RWPE2 (cell line): ENCODE data around the gene EPC2.

Experiments
- ATAC-seq: fragments of 200-7000 bp; cut with Tn5 transposase; 3 replicates; pipeline ENCODE4 v1.9.1; 2021; ENCODE audit warnings: low read depth
- DNase-seq: peaks from one replicate; pipeline ENCODE4 v3.0.0-alpha.2; 2020; ENCODE audit warnings: low spot score
- H3K27ac ChIP-seq: fragments of 450-650 bp; 2 replicates; pipeline ENCODE4 v1.5.1; 2017; ENCODE audit warnings: mild to moderate bottlenecking; ENCODE audit not compliant: poor library complexity, severe bottlenecking
- H3K27me3 ChIP-seq: fragments of 250-450 bp; sonication (Bioruptor Pico); 2 replicates; pipeline ENCODE4 v1.5.1; 2021; ENCODE audit warnings: mild to moderate bottlenecking, moderate library complexity; ENCODE audit not compliant: insufficient read depth, poor library complexity, severe bottlenecking
- H3K36me3 ChIP-seq: fragments of 250-450 bp; sonication (Bioruptor Pico); 2 replicates; pipeline ENCODE4 v1.5.1; 2020; ENCODE audit warnings: low read depth, mild to moderate bottlenecking, moderate library complexity
- H3K4me1 ChIP-seq: fragments of 250-450 bp; sonication (Bioruptor Pico); 2 replicates; pipeline ENCODE4 v1.5.1; 2021; ENCODE audit warnings: mild to moderate bottlenecking, moderate library complexity; ENCODE audit not compliant: insufficient read depth, poor library complexity, severe bottlenecking
- H3K4me3 ChIP-seq: fragments of 250-450 bp; sonication (Bioruptor Pico); 2 replicates; pipeline ENCODE4 v1.5.1; 2021; ENCODE audit warnings: mild to moderate bottlenecking, moderate library complexity; ENCODE audit not compliant: severe bottlenecking
- H3K9me3 ChIP-seq: fragments of 250-450 bp; sonication (Bioruptor Pico); 2 replicates; pipeline ENCODE4 v1.5.1; 2021; ENCODE audit warnings: mild to moderate bottlenecking, moderate library complexity; ENCODE audit not compliant: severe bottlenecking
- TF ChIP-seq, protein P1 (sequence below): fragments of 450-650 bp; IDR thresholded peaks from one replicate; pipeline ENCODE4 v1.5.1; 2017; ENCODE audit warnings: mild to moderate bottlenecking, moderate library complexity; ENCODE audit not compliant: poor library complexity, severe bottlenecking

The EPC2 gene

DNA sequence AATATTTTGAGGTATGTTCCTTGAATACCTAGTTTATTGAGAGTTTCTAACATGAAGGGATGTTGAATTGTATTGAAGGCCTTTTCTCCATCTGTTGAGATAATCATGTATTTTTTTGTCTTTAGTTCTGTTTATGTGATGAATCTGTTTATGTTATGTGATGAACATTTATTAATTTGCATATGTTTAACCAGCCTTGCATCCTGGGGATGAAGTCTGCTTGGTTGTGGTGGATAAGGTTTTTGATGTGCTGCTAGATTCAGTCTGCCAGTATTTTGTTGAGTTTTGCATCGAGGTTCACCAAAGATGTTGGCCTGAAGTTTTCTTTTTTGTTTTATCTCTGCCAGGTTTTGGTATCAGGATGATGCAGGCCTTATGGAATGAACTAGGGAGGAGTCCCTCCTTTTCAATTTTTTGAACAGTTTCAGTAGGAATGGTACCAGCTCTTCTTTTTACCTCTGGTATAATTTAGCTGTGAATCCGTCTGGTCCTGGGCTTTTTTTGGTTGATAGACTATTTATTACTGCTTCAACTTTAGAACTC is 71.9 kb downstream of the EPC2 start:
- Histone ChIP-seq H3K27ac (no peak overlapping the region), H3K27me3 (no peaks in the 10 kb centered on the region), H3K4me3 (no peak overlapping the region), H3K9me3 (no peaks in the 10 kb centered on the region), H3K36me3 (no peaks in the 10 kb centered on the region), H3K4me1 (no peaks in the 10 kb centered on the region)
- DNase-seq (no peak), ATAC-seq (no peak)
- TF ChIP-seq, protein P1, sequence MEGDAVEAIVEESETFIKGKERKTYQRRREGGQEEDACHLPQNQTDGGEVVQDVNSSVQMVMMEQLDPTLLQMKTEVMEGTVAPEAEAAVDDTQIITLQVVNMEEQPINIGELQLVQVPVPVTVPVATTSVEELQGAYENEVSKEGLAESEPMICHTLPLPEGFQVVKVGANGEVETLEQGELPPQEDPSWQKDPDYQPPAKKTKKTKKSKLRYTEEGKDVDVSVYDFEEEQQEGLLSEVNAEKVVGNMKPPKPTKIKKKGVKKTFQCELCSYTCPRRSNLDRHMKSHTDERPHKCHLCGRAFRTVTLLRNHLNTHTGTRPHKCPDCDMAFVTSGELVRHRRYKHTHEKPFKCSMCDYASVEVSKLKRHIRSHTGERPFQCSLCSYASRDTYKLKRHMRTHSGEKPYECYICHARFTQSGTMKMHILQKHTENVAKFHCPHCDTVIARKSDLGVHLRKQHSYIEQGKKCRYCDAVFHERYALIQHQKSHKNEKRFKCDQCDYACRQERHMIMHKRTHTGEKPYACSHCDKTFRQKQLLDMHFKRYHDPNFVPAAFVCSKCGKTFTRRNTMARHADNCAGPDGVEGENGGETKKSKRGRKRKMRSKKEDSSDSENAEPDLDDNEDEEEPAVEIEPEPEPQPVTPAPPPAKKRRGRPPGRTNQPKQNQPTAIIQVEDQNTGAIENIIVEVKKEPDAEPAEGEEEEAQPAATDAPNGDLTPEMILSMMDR: no peak

- no peaks in the 10 kb centered on the region for H3K36me3 ChIP-seq
Observed at GRCh38 chr2:148718039-148718438, 73.5 kb downstream of the EPC2 start.

DNA sequence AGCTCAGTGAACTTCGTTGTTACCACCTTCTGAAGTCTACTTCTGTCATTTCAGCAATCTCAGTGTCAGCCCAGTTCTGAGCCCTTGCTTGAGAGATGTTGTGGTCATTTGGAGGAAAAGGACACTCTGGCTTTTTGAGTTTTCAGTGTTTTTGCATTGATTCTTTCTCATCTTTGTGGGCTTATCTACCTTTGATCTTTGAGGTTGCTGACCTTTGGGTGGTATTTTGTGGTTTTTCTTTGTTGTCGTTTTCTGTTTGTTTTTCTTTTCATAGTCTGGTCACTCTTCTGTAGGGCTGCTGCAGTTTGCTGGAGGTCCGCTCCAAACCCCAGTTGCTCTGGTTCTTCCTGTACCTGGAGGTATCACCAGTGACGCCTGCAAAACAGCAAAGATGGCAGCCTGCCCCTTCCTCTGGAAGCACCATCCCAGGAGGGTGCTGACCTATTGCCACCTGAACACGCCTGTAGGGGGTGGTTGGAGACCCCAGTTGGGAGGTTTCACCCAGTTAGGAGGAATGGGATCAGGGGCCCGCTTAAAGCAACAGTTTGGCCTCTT is 74.7 kb downstream of the EPC2 start:
- DNase-seq (no peak), ATAC-seq (no peak)
- Histone ChIP-seq H3K27me3 (no peaks in the 10 kb centered on the region), H3K36me3 (no peaks in the 10 kb centered on the region), H3K27ac (no peak overlapping the region), H3K9me3 (no peaks in the 10 kb centered on the region), H3K4me3 (no peak overlapping the region), H3K4me1 (no peaks in the 10 kb centered on the region)
- TF ChIP-seq, protein P1: no peak

More at GRCh38 chr2:148718039-148718438, 73.5 kb downstream of the EPC2 start:
- Histone ChIP-seq H3K27me3 (no peaks in the 10 kb centered on the region), H3K4me3 (no peak overlapping the region), H3K9me3 (no peaks in the 10 kb centered on the region), H3K27ac (no peak overlapping the region), H3K4me1 (no peaks in the 10 kb centered on the region)
- TF ChIP-seq, protein P1: no peak
- ATAC-seq (no peak), DNase-seq (no peak)

DNA sequence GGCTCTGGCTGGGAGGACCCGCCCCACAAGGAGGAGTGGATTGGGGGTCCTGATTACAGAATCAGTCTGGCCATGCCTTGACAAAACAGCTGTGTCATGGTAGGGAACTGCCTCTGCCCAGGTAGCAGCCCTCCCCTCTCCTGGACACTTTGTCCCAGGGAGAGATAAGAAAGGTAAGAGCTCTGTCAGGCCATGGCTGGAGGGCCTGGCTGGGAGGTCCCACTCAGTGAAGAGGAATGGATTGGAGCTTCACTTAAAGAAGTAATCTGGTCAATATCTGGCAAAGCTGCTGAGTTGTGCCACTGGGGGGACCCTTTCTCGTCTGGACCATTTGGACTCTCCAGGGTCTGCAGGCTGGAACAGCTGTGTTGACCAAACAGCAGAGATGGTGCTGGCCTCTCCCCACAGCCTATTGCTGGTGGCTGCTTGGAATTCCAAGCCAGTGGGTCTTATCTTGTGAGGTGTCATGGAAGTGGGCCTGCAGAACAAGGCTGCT is 75.4 kb downstream of the EPC2 start:
- Histone ChIP-seq H3K4me3 (no peak overlapping the region), H3K9me3 (no peaks in the 10 kb centered on the region), H3K36me3 (no peaks in the 10 kb centered on the region), H3K27ac (no peak overlapping the region), H3K4me1 (no peaks in the 10 kb centered on the region), H3K27me3 (no peaks in the 10 kb centered on the region)
- no peak for DNase-seq
- TF ChIP-seq, protein P1: no peak
- ATAC-seq: no peak

DNA sequence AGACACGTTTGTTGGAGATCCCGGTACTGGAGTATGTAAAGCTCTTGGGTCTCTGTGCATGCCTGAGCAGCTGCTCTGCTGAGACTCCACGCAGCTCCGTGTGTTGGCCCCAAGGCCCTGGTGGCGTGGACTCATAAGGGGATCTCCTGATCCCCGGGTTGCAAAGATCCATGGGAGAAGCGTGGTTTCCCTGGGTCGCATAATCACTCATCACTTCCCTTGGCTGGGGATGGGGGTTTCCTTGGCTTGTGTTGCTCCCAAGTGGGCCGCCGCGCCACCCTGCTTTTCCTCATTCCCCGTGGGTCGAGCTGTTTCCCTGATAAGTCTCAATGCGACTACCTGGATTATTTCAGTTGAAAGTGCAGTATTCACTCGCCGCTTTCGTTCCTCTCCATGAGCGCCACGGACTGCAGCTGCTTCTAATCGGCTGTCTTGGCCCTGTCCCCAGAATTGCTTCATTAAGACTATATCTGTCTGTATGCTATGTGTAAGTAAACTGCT is 76.0 kb downstream of the EPC2 start:
- no peak for ATAC-seq
- H3K27ac ChIP-seq: no peak overlapping the region

More for the DNA sequence above, 76.0 kb downstream of the EPC2 start:
- TF ChIP-seq, protein P1: no peak
- Histone ChIP-seq H3K27me3 (no peaks in the 10 kb centered on the region), H3K9me3 (no peaks in the 10 kb centered on the region), H3K4me3 (no peak overlapping the region), H3K4me1 (no peaks in the 10 kb centered on the region), H3K36me3 (no peaks in the 10 kb centered on the region)
- no peak for DNase-seq
